ENCODE measurements around the gene FGGY.
"Not testable (repeated sequence)": the region's sequence is repeated elsewhere in the genome, so short reads cannot be mapped to it uniquely, and the experiment has no call there.

FGGY gene

DNA sequence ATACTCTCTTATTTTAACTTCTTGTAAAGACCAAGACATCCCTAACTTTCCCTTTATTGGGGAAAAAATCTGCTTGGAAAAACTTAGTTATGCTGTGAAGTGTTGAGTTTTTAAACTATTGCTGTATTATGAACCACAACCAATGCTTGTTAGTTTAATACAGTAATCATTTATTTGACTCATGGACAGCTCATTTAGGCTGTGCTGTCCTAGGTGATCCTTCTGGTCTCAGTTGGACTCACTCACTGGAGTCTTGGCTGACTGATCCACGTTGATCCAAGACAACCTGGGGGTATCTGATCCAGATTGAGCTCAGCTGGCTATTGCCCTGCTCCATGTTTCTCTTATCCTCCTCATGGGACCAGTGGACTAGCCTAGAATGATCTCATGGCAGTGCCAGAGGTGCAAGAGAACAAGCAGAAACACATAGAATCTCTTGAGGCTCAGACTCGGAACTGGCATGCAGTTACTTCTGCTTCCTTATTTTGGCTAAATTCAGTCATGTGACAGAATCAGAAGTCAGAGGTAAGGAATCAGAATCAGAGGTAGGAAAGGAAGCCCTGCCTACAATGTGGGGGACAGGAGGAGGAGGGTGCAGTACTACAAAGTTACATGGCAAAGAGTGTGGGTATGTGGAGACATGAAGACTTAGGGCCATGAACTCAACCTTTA lies 156.5 kb downstream of the FGGY start:
- no peak for DNase-seq

DNA sequence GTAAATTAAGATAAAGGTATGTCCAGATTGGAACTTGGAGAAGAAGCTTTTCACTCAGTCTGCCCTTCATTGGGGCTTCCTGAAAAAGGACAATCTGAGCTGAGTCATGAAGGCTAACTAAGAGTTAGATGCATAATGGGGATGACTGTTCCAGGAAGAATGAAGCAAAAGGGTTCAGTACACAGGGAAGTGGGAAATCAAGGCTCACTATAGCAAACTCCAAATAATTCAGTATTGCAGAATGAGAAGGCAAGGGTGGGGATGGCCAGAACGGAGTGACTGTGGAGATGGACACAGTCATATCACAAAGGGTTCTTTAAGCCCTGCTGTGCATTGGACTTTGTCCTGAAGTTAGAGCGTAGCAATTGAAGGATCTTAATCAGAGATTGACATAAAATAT lies 158.3 kb downstream of the FGGY start:
- DNase-seq = no peak

DNA sequence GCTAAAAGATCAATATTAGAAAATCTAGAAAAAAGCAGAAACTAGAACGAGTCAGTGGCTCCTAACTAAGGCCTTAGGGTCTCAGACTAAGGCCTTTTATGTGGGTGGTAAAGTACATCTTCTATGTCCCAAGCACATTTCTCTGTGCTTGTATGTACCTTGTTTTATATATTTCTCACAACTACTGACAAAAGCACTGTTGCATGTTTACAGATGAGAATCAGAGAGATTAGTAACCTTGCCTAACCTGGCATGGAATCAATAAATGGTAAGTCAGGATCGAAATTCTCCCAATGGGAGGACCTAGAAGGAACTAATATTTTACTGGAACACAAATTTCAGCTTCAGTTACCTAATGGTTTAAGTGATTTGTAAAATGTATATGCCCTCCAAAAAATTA lies 160.9 kb downstream of the FGGY start:
- DNase-seq = no peak

GRCh38 chr1:59458884-59459283 lies 162.0 kb downstream of the FGGY start:
- DNase-seq = no peak

DNA sequence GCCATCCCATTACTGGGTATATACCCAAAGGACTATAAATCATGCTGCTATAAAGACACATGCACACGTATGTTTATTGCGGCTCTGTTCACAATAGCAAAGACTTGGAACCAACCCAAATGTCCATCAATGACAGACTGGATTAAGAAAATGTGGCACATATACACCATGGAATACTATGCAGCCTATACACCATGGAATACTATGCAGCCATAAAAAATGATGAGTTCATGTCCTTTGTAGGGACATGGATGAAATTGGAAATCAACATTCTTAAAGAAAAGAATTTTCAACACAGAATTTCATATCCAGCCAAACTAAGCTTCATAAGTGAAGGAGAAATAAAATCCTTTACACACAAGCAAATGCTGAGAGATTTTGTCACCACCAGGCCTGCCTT lies 166.0 kb downstream of the FGGY start:
- not testable (repeated sequence) for DNase-seq

GRCh38 chr1:59465478-59465877 lies 168.6 kb downstream of the FGGY start:
- not testable (repeated sequence) for DNase-seq

DNA sequence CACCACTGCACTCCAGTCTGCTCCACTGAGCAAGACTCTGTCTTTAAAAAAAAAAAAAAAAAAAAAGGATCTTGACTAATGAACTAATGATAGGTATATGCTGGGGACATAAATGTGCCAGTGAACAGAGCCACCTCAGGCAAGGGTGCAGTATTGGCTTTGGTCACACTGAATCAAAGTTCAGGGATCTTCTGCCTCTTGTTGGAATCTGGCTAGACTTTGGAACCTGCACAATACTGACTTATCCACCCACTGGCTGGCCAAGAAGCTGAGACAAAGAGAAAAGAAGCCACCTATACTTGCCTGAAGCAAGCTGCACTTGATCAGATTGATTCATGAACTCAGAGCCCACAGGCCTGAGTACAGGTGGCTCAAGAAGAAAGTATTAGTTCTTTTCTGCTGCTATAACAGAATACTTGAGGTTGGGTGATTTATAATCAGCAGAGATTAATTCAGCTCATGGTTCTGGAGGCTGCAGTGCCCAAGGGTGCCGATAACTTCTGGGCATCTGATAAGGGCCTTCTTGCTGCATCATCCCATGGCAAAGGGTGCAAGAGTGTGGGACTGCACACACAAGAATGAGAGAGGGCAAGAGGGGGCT lies 172.0 kb downstream of the FGGY start:
- DNase-seq = no peak

DNA sequence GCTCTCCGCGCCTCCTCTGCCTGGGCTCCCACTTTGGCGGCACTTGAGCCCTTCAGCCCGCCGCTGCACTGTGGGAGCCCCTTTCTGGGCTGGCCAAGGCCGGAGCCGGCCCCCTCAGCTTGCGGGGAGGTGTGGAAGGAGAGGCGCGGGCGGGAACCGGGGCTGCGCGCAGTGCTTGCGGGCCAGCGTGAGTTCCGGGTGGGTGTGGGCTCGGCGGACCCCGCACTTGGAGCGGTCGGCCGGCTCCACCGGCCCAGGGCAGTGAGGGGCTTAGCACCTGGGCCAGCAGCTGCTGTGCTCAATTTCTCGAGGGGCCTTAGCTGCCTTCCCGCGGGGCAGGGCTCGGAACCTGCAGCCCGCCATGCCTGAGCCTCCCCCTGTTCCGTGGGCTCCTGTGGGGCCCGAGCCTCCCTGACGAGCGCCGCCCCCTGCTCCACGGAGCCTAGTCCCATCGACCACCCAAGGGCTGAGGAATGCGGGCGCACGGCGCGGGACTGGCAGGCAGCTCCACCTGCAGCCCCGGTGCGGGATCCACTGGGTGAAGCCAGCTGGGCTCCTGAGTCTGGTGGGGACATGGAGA lies 175.2 kb downstream of the FGGY start:
- DNase-seq = not testable (repeated sequence)

- DNase-seq = no peak
These were observed 176.9 kb downstream of the FGGY start for GRCh38 chr1:59473831-59474230.

DNA sequence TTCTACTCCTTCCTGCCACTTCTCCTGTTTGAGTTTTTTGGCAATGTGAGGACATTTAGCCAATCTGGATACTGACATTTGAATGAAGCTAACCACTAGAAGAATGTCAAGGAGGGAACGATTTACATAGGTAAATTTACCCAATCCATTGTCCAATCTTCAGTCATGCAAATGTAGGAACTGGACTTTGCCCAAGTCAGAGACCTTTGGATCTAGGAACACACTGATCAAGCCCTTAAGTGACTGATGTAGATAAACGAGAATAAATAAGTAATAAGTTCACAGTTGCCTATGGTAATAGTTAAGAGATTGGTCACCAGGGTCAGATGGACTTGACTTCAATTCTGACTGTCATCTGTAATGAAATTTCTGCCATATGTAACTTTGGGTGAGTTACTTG lies 177.6 kb downstream of the FGGY start:
- DNase-seq = no peak

DNA sequence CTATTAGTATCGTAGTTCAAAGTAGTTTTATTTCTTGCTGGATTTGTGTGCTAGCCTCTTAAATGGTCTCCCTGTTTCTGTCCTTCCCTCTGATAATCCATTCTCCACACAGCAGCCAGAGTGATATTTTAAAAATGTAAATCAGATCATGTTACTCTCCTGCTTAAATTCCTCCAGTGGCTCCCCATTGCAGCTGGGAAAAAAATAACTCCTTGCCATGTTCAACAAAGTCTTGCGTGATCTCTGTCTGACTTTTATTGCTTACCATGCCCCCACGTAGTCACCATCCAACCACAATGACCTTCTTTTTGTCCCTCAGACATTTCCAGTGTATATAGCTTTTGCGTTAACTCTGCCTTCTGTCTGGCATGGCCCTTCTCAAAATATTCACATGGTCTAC lies 178.8 kb downstream of the FGGY start:
- DNase-seq = no peak

DNA sequence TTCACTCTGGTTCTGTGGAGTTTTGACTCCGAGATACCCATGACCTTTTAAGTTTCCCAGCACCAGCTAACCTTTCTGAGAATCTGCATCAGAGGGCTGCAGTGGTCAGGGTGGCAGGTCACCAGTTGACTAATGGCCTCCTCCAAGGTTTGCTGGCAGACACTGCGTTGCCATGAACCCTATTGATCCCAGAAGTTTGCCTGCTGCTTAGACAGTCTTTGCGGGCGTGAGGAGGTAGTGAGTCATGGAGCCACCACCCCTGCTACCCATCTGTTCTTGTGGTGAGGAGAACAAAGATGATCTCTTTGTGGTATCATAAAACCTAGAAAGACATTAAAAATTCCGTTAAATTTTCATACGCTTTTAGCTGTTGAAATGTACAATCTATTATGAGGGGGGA lies 180.4 kb downstream of the FGGY start:
- DNase-seq = no peak

GRCh38 chr1:59477867-59478266 lies 181.0 kb downstream of the FGGY start:
- no peak for DNase-seq

- no peak for DNase-seq
These were observed 181.9 kb downstream of the FGGY start for GRCh38 chr1:59478822-59479221.

- DNase-seq = no peak
These were observed 183.4 kb downstream of the FGGY start for GRCh38 chr1:59480188-59480888.

GRCh38 chr1:59481881-59482505 lies 185.1 kb downstream of the FGGY start:
- DNase-seq = no peak

DNA sequence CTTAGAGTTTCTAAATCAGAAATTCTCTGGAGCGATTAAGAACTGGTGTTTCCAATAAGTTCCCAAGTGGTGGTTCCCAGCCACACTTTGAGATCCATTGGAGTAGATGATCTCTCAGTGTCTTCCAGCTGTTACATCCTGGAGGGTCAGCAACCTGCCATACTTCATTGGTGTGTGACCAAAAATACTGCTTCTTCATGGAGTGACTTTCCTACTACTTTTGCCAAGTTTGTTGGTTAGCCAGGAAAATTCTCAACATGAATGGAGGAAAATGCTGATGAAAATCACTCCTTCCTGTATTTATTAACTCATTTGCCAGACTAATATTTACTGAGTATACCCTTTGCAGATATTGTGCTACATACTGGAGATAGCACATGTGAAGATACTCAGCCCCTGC lies 186.1 kb downstream of the FGGY start:
- no peak for DNase-seq

- no peak for DNase-seq
These were observed 187.2 kb downstream of the FGGY start for GRCh38 chr1:59484096-59484495.

GRCh38 chr1:59485171-59485570 lies 188.3 kb downstream of the FGGY start:
- DNase-seq = no peak

GRCh38 chr1:59485949-59486348 lies 189.1 kb downstream of the FGGY start:
- DNase-seq = no peak

DNA sequence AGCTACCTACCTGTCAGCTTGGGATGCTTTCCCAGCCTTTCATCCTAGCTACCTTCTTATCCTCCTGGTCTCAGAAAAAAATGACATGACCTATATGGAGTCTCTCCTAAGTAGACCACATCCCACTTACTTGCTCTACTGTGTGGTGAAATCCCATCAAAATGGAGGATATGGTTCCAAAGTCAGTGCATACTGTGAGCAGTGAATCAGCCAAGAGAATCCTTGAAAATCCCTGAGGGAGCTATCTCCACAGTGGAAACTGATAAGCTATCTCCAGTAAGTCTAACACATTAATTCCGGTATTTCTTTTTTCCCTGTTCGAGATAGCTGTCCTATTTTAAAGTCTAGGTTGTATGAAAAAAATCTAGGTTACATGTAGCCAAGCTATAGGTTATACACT lies 189.7 kb downstream of the FGGY start:
- no peak for DNase-seq

GRCh38 chr1:59487335-59488031 lies 190.6 kb downstream of the FGGY start:
- no peak for DNase-seq

GRCh38 chr1:59492500-59492899 lies 195.6 kb downstream of the FGGY start:
- no peak for DNase-seq

Data from NCI-H2107 (cell line).